CD4-positive, alpha-beta T cell treated with Interleukin-6 for 4 hours (primary cell): Measurements from ENCODE around the gene ACTRT2.

Source experiments
- DNase-seq: peaks from one replicate; pipeline ENCODE4 v3.0.0-alpha.2; 2020; ENCODE audit warnings: mixed read lengths

The ACTRT2 gene

GRCh38 chr1:3019007-3019515 is 2.2 kb upstream of the ACTRT2 start:
- DNase-seq = no peak

GRCh38 chr1:3019516-3020051 is 1.7 kb upstream of the ACTRT2 start:
- no peak for DNase-seq

GRCh38 chr1:3020263-3020909 is 881 bp upstream of the ACTRT2 start:
- no peak for DNase-seq

GRCh38 chr1:3021801-3022401 is 634 bp downstream of the ACTRT2 start:
- no peak for DNase-seq

GRCh38 chr1:3022511-3022973 is 1.3 kb downstream of the ACTRT2 start:
- no peak for DNase-seq

GRCh38 chr1:3022976-3023375 is 1.7 kb downstream of the ACTRT2 start:
- no peak for DNase-seq

- DNase-seq = no peak
Measured at GRCh38 chr1:3024019-3024418, 2.8 kb downstream of the ACTRT2 start.

GRCh38 chr1:3024588-3024987 is 3.3 kb downstream of the ACTRT2 start:
- DNase-seq = no peak

GRCh38 chr1:3026124-3026523 is 4.9 kb downstream of the ACTRT2 start:
- no peak for DNase-seq

GRCh38 chr1:3026581-3027391 is 5.5 kb downstream of the ACTRT2 start:
- DNase-seq = no peak

GRCh38 chr1:3027611-3028371 is 6.5 kb downstream of the ACTRT2 start:
- no peak for DNase-seq

GRCh38 chr1:3028531-3029282 is 7.4 kb downstream of the ACTRT2 start:
- no peak for DNase-seq

- no peak for DNase-seq
Measured at GRCh38 chr1:3029481-3029961, 8.3 kb downstream of the ACTRT2 start.

GRCh38 chr1:3029991-3030662 is 8.9 kb downstream of the ACTRT2 start:
- DNase-seq = no peak

- no peak for DNase-seq
Measured at GRCh38 chr1:3030663-3031381, 9.6 kb downstream of the ACTRT2 start.

- no peak for DNase-seq
Measured at GRCh38 chr1:3031401-3032221, 10.3 kb downstream of the ACTRT2 start.

- no peak for DNase-seq
Measured at GRCh38 chr1:3032371-3033039, 11.2 kb downstream of the ACTRT2 start.

- DNase-seq = peak; percentile 66
Measured at GRCh38 chr1:3033040-3033789, 11.9 kb downstream of the ACTRT2 start.
